Hepatocyte (in vitro differentiated cells): ENCODE measurements around the gene SMIM10L1. TPM values are rescaled to one million over a fixed set of nuclear protein-coding genes. Genes with fewer than 3 reads are reported as not detected.

Experiments
- DNase-seq: peaks from one replicate; pipeline ENCODE4 v3.0.0-alpha.2; 2016; ENCODE audit warnings: low spot score
- H2AFZ ChIP-seq: fragments of 200-600 bp; sonication (generic); 2 replicates; pipeline ENCODE4 v1.6.0; 2016; ENCODE audit warnings: antibody characterized with exemption, mild to moderate bottlenecking
- H3K27ac ChIP-seq: fragments of 200-600 bp; sonication (generic); 2 replicates; pipeline ENCODE4 v1.5.1; 2016; ENCODE audit warnings: mild to moderate bottlenecking
- H3K27me3 ChIP-seq: fragments of 200-600 bp; sonication (generic); 2 replicates; pipeline ENCODE4 v1.6.1; 2016
- H3K36me3 ChIP-seq: fragments of 200-600 bp; sonication (generic); replicated peaks from 2 replicates; pipeline ENCODE4 v1.5.1; 2016; ENCODE audit warnings: low read depth; ENCODE audit not compliant: insufficient read depth
- H3K4me1 ChIP-seq: fragments of 200-600 bp; sonication (generic); 2 replicates; pipeline ENCODE4 v1.5.1; 2016; ENCODE audit warnings: mild to moderate bottlenecking, moderate library complexity; ENCODE audit not compliant: insufficient read depth
- H3K4me2 ChIP-seq: fragments of 200-600 bp; sonication (generic); 2 replicates; pipeline ENCODE4 v1.6.0; 2016
- H3K4me3 ChIP-seq: fragments of 200-600 bp; sonication (generic); 2 replicates; pipeline ENCODE4 v1.5.1; 2016; ENCODE audit warnings: mild to moderate bottlenecking
- H3K79me2 ChIP-seq: fragments of 200-600 bp; sonication (generic); 2 replicates; pipeline ENCODE4 v1.6.0; 2017; ENCODE audit warnings: mild to moderate bottlenecking
- H3K9me2 ChIP-seq: fragments of 200-600 bp; sonication (generic); replicated peaks from 2 replicates; pipeline ENCODE4 v1.6.0; 2017; ENCODE audit warnings: mild to moderate bottlenecking; ENCODE audit not compliant: insufficient read depth
- H3K9me3 ChIP-seq: fragments of 200-600 bp; sonication (generic); 2 replicates; pipeline ENCODE4 v1.5.1; 2016; ENCODE audit warnings: low read depth, mild to moderate bottlenecking
- H4K20me1 ChIP-seq: fragments of 200-600 bp; sonication (generic); 2 replicates; pipeline ENCODE4 v1.6.0; 2016; ENCODE audit warnings: mild to moderate bottlenecking; ENCODE audit not compliant: insufficient read depth, poor library complexity, severe bottlenecking
- CTCF ChIP-seq: fragments of 200-600 bp; sonication (generic); IDR thresholded peaks from 2 replicates; pipeline ENCODE4 v1.5.1; 2016; ENCODE audit warnings: antibody characterized with exemption, mild to moderate bottlenecking; ENCODE audit not compliant: poor library complexity
- EZH2 ChIP-seq: fragments of 200-600 bp; sonication (generic); IDR thresholded peaks from 2 replicates; pipeline ENCODE4 v1.6.1; 2016; ENCODE audit warnings: antibody characterized with exemption, mild to moderate bottlenecking, borderline replicate concordance
- EZH2phosphoT487 ChIP-seq: fragments of 200-600 bp; sonication (generic); IDR thresholded peaks from one replicate; pipeline ENCODE4 v1.6.1; 2018; ENCODE audit warnings: antibody characterized with exemption, mild to moderate bottlenecking, low read depth, moderate library complexity; ENCODE audit not compliant: unreplicated experiment, severe bottlenecking
- WGBS: methylation state at CpG from one replicate; pipeline ENCODE4 v1.1.6; 2016; ENCODE audit warnings: low lambda C conversion rate; ENCODE audit errors: missing lambda C conversion rate; 5-methylcytosine and 5-hydroxymethylcytosine counted together
- polyA plus RNA-seq: library from polyadenylated mRNA; unstranded; fragments of >200 nt; fragmentation: Nextera tagmentation; extraction: Ambion mirVana; gene quantifications from 2 replicates; pipeline ENCODE4 v1.2.1, GENCODE V29; 2016
- total RNA-seq: library from RNA; depleted of rRNA; stranded (reverse); fragments of >200 nt; gene quantifications from 2 replicates; pipeline ENCODE4 v1.2.3, GENCODE V29; 2014

SMIM10L1 gene
- total and polyA plus RNA-seq, 2 experiments from 2014 or later = 8.8 to 13.1 TPM

GRCh38 chr12:11133816-11134215 is 37.2 kb upstream of the SMIM10L1 start:
- TF ChIP-seq EZH2phosphoT487 (no peak), EZH2 (no peak), CTCF (no peak)
- Histone ChIP-seq H3K9me3 (no peaks in the 10 kb centered on the region), H3K4me3 (no peak overlapping the region), H3K36me3 (no peaks in the 10 kb centered on the region), H2AFZ (no peak overlapping the region), H3K27me3 (no peaks in the 10 kb centered on the region), H3K4me2 (no peak overlapping the region), H3K9me2 (no peaks in the 10 kb centered on the region), H4K20me1 (peaks cover 6% of the 10 kb centered on the region), H3K4me1 (no peaks in the 10 kb centered on the region), H3K27ac (no peak overlapping the region), H3K79me2 (peaks cover 78% of the 10 kb centered on the region)
- WGBS = 93% methylated on average over 2 of the region's 2 CpGs
- no peak for DNase-seq

DNA sequence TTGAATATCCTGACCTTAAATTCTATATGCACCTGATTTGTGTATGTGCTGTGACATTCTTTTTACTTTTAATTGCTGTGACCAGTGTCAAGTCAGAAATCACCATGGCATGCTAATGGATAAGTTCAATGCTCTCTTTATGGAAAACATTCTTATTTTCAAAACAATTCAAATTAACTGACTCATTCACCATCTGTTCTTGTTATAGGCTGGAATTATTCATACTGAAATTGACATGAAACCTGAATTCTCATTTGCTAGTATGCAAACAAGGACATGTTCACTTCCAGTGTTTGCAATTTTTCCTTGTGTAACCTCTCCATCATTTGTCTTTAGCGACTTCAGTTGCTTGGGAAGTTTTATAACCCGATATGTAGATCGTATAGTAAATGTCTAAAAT is 36.7 kb upstream of the SMIM10L1 start, which contains the start of gene TAS2R30:
Gene TAS2R30 (minus strand): TSS at position 340 of the 400 bp plus-strand sequence. CDS start 400 bp downstream, outside the sequence.
- H3K27ac ChIP-seq = no peak within 1 kb of the TSS
- no peaks in the 10 kb centered on the region for H3K4me1 ChIP-seq
- H3K27me3 ChIP-seq = no peaks in the 10 kb centered on the region
- H3K36me3 ChIP-seq = no peaks in the 10 kb centered on the region
- WGBS = 77% methylated on average over 3 of the region's 3 CpGs
- TF ChIP-seq CTCF = no peak
- no peak for TF ChIP-seq EZH2
- no peak for TF ChIP-seq EZH2phosphoT487
- no peak within 1 kb of the TSS for H3K4me3 ChIP-seq
- no peak within 1 kb of the TSS for H3K4me2 ChIP-seq
- peaks cover 6% of the 10 kb centered on the region for H4K20me1 ChIP-seq
- DNase-seq = no peak
- H3K9me2 ChIP-seq = no peaks in the 10 kb centered on the region
- peaks cover 83% of the 10 kb centered on the region for H3K79me2 ChIP-seq
- no peak within 1 kb of the TSS for H2AFZ ChIP-seq
- no peaks in the 10 kb centered on the region for H3K9me3 ChIP-seq

GRCh38 chr12:11136075-11136474 is 34.9 kb upstream of the SMIM10L1 start:
- Histone ChIP-seq H3K9me3 (no peaks in the 10 kb centered on the region), H3K27me3 (no peaks in the 10 kb centered on the region), H3K4me1 (no peaks in the 10 kb centered on the region), H3K9me2 (no peaks in the 10 kb centered on the region), H3K36me3 (no peaks in the 10 kb centered on the region), H3K27ac (no peak overlapping the region), H4K20me1 (peaks cover 6% of the 10 kb centered on the region), H3K4me2 (no peak overlapping the region), H3K4me3 (no peak overlapping the region), H2AFZ (no peak overlapping the region), H3K79me2 (peaks cover 83% of the 10 kb centered on the region)
- TF ChIP-seq CTCF (no peak), EZH2 (no peak), EZH2phosphoT487 (no peak)
- WGBS = 77% methylated on average over 2 of the region's 2 CpGs
- DNase-seq = no peak

- no peak for TF ChIP-seq CTCF
- TF ChIP-seq EZH2 = no peak
- no peak for TF ChIP-seq EZH2phosphoT487
- Histone ChIP-seq H3K4me2 (no peak overlapping the region), H3K27ac (no peak overlapping the region), H3K9me2 (no peaks in the 10 kb centered on the region), H2AFZ (no peak overlapping the region), H3K27me3 (no peaks in the 10 kb centered on the region), H3K4me3 (no peak overlapping the region), H4K20me1 (no peaks in the 10 kb centered on the region), H3K9me3 (no peaks in the 10 kb centered on the region), H3K4me1 (no peaks in the 10 kb centered on the region), H3K79me2 (peaks cover 78% of the 10 kb centered on the region), H3K36me3 (no peaks in the 10 kb centered on the region)
- no peak for DNase-seq
- 87% methylated on average over 2 of the region's 2 CpGs for WGBS
These were observed 27.6 kb upstream of the SMIM10L1 start for GRCh38 chr12:11143352-11143751.
